Measurements from ENCODE around the gene ALG14. TPM values are rescaled to one million over a fixed set of nuclear protein-coding genes. Genes with fewer than 3 reads are reported as not detected.
A peak's percentile ranks its signal among the peaks of the same experiment; 100 is the strongest.

The ALG14 gene
- total RNA-seq, 4 donors from 2014 or later, result 1.9 to 3.3 (median 2.6) TPM; not detected in 1

- no peak overlapping the region for H3K4me3 ChIP-seq
- H3K9me3 ChIP-seq, result no peaks in the 10 kb centered on the region
- H3K36me3 ChIP-seq, result no peaks in the 10 kb centered on the region
- peaks cover 0 to 11% (median 0%) of the 10 kb centered on the region in 4 donors for H3K4me1 ChIP-seq
- DNase-seq, result no peak
- no peaks in the 10 kb centered on the region for H3K27me3 ChIP-seq
- H3K27ac ChIP-seq, result no peak overlapping the region
- no peak for TF ChIP-seq CTCF (IDR thresholded peaks at IDR 0.05)
- no peak for TF ChIP-seq POLR2A (IDR thresholded peaks at IDR 0.05)
Observed at GRCh38 chr1:94978401-94978800, 94.3 kb downstream of the ALG14 start.

- TF ChIP-seq POLR2A (IDR thresholded peaks at IDR 0.05), result no peak
- no peak for TF ChIP-seq CTCF (IDR thresholded peaks at IDR 0.05)
Observed at GRCh38 chr1:94976971-94977548, 95.7 kb downstream of the ALG14 start.

GRCh38 chr1:94974824-94975223, 97.9 kb downstream of the ALG14 start:
- Histone ChIP-seq H3K9me3 (no peaks in the 10 kb centered on the region), H3K27me3 (no peaks in the 10 kb centered on the region), H3K4me3 (no peak overlapping the region), H3K36me3 (no peaks in the 10 kb centered on the region), H3K27ac (no peak overlapping the region), H3K4me1 (peaks cover 0 to 6% (median 0%) of the 10 kb centered on the region in 4 donors)
- DNase-seq, result no peak
- TF ChIP-seq POLR2A (IDR thresholded peaks at IDR 0.05) (no peak), CTCF (IDR thresholded peaks at IDR 0.05) (no peak)

More at GRCh38 chr1:94976971-94977548, 95.7 kb downstream of the ALG14 start:
- no peak overlapping the region for H3K27ac ChIP-seq
- no peaks in the 10 kb centered on the region for H3K9me3 ChIP-seq
- H3K4me1 ChIP-seq, result peaks cover 0 to 11% (median 0%) of the 10 kb centered on the region in 4 donors
- no peak for DNase-seq
- no peak overlapping the region for H3K4me3 ChIP-seq
- H3K27me3 ChIP-seq, result no peaks in the 10 kb centered on the region
- no peaks in the 10 kb centered on the region for H3K36me3 ChIP-seq

- Histone ChIP-seq H3K4me3 (no peak overlapping the region), H3K27me3 (no peaks in the 10 kb centered on the region), H3K9me3 (no peaks in the 10 kb centered on the region), H3K36me3 (no peaks in the 10 kb centered on the region), H3K27ac (no peak overlapping the region), H3K4me1 (peaks cover 0 to 6% (median 0%) of the 10 kb centered on the region in 4 donors)
- no peak for DNase-seq
- TF ChIP-seq CTCF (IDR thresholded peaks at IDR 0.05) (no peak), POLR2A (IDR thresholded peaks at IDR 0.05) (no peak)
Observed at GRCh38 chr1:94974241-94974640, 98.5 kb downstream of the ALG14 start.

- TF ChIP-seq CTCF (IDR thresholded peaks at IDR 0.05), result no peak
- no peak for TF ChIP-seq POLR2A (IDR thresholded peaks at IDR 0.05)
- Histone ChIP-seq H3K4me1 (peaks cover 0 to 6% (median 0%) of the 10 kb centered on the region in 4 donors), H3K36me3 (no peaks in the 10 kb centered on the region), H3K9me3 (no peaks in the 10 kb centered on the region), H3K4me3 (no peak overlapping the region), H3K27ac (peak overlapping the region in 1 of 4 donors; percentile 18), H3K27me3 (no peaks in the 10 kb centered on the region)
- no peak for DNase-seq
Observed at GRCh38 chr1:94973309-94973922, 99.3 kb downstream of the ALG14 start.

Measured in Peyer's patch (tissue), 4 donors.